Measurements from ENCODE around the gene NUCB1.
A peak's percentile ranks its signal among the peaks of the same experiment; 100 is the strongest.

Gene NUCB1

DNA sequence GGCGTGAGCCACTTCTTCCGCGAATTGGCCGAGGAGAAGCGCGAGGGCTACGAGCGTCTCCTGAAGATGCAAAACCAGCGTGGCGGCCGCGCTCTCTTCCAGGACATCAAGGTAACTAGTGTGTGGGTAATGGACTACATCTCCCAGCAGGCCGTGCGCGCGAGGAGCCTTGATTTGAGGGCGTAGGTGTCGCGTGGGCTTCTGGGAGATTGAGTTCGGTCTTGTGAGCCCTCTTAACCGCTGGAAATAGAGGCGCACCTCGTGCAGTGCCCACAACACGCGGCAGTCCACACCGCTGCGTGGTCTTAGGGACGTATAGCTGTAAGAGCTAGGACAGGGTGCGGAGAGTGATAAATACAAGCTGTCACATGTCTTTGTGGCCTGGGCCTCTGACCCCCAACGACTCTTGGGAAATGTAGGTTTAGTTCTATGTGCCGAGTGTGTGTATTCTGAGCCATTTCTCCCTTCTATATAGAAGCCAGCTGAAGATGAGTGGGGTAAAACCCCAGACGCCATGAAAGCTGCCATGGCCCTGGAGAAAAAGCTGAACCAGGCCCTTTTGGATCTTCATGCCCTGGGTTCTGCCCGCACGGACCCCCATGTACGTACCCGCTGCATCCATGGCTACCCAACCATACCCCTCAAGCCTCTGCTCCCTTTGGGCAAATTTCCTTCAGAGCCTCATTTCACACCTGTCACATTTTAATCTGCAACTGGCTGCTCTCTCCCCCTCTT is 65.9 kb downstream of the NUCB1 start:
- H3K36me3 ChIP-seq (ENCODE audit: control insufficient read depth, insufficient read depth, low read length), result peaks cover 39% of the 10 kb centered on the region
- H3K4me1 ChIP-seq (ENCODE audit: control insufficient read depth, insufficient read depth, low read length), result peaks cover 36% of the 10 kb centered on the region
- peak overlapping the region; percentile 50; the same call in 1 of the 2 replicates for H3K27ac ChIP-seq (ENCODE audit: low read depth, low read length)
- peak overlapping the region; percentile 96 for H3K4me3 ChIP-seq (ENCODE audit: low read depth, low read length)
- peak overlapping the region; percentile 92 for H3K9ac ChIP-seq (ENCODE audit: low read length)
- H3K9me3 ChIP-seq (ENCODE audit: control insufficient read depth, insufficient read depth, low read depth, low read length), result no peaks in the 10 kb centered on the region
- no peaks in the 10 kb centered on the region for H3K27me3 ChIP-seq (ENCODE audit: control insufficient read depth, insufficient read depth, low read length)

DNA sequence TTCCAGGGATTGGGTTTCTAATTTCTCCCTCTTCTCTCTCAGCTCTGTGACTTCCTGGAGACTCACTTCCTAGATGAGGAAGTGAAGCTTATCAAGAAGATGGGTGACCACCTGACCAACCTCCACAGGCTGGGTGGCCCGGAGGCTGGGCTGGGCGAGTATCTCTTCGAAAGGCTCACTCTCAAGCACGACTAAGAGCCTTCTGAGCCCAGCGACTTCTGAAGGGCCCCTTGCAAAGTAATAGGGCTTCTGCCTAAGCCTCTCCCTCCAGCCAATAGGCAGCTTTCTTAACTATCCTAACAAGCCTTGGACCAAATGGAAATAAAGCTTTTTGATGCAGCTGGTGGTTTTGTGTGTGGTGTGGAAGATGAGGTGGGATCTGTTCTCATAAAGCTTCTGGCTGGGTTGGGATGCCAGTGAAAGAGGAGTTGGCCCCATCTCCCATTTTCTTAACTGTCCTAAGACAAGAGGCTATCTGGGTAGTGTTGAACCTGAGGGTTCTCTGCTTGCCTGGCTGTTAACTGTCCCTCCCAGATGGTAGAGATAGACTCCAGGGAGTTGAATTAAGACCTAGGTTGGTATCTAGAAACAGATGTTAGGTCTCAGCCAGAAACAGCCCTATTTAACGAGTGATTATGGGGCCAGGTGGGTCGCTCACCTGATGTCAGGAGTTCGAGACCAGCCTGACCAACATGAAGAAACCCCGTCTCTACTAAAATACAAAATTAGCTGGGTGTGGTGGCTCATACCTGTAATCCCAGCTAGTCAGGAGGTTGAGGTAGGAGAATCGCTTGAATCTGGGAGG is 66.6 kb downstream of the NUCB1 start:
- Histone ChIP-seq H3K9ac (ENCODE audit: low read length) (peak overlapping the region; percentile 92), H3K27ac (ENCODE audit: low read depth, low read length) (no peak overlapping the region), H3K4me1 (ENCODE audit: control insufficient read depth, insufficient read depth, low read length) (peaks cover 35% of the 10 kb centered on the region), H3K27me3 (ENCODE audit: control insufficient read depth, insufficient read depth, low read length) (no peaks in the 10 kb centered on the region), H3K9me3 (ENCODE audit: control insufficient read depth, insufficient read depth, low read depth, low read length) (no peaks in the 10 kb centered on the region), H3K4me3 (ENCODE audit: low read depth, low read length) (peak overlapping the region; percentile 96), H3K36me3 (ENCODE audit: control insufficient read depth, insufficient read depth, low read length) (peaks cover 36% of the 10 kb centered on the region)

- no peaks in the 10 kb centered on the region for H3K27me3 ChIP-seq (ENCODE audit: control insufficient read depth, insufficient read depth, low read length)
- H3K36me3 ChIP-seq (ENCODE audit: control insufficient read depth, insufficient read depth, low read length), result peaks cover 36% of the 10 kb centered on the region
- 0 out of 2 replicates have a peak overlapping the region, but pooled peaks have one; percentile 96 for H3K4me3 ChIP-seq (ENCODE audit: low read depth, low read length)
- H3K4me1 ChIP-seq (ENCODE audit: control insufficient read depth, insufficient read depth, low read length), result peaks cover 27% of the 10 kb centered on the region
- peak overlapping the region; percentile 9 for H3K9ac ChIP-seq (ENCODE audit: low read length)
- H3K9me3 ChIP-seq (ENCODE audit: control insufficient read depth, insufficient read depth, low read depth, low read length), result no peaks in the 10 kb centered on the region
- H3K27ac ChIP-seq (ENCODE audit: low read depth, low read length), result no peak overlapping the region
Measured at GRCh38 chr19:48967346-48968178, 67.5 kb downstream of the NUCB1 start.

- Histone ChIP-seq H3K27ac (ENCODE audit: low read depth, low read length) (no peak overlapping the region), H3K4me1 (ENCODE audit: control insufficient read depth, insufficient read depth, low read length) (peaks cover 24% of the 10 kb centered on the region), H3K9ac (ENCODE audit: low read length) (no peak overlapping the region)
Measured at GRCh38 chr19:48968179-48968661, 68.1 kb downstream of the NUCB1 start.

DNA sequence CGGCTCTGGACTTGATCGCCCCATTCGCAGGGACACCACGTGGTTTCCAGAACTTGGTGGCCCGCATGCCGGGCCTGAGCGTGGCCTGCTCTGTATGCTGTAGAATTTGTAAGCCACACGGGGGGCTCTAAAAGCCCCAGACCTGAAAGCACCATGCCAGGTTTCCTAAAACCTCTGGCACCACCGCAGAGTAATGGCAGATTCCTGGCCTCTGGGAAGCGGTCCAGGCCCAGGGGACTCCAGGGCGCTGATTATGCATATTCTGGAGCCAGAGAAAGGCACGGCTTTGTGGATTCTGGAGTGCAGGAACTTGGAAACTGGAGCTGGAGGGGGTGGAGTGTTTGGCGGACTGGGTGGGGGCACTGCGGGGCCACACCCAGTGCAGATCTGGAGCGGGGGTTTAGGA is 68.7 kb downstream of the NUCB1 start:
- H3K9me3 ChIP-seq (ENCODE audit: control insufficient read depth, insufficient read depth, low read depth, low read length), result no peaks in the 10 kb centered on the region
- peaks cover 18% of the 10 kb centered on the region for H3K4me1 ChIP-seq (ENCODE audit: control insufficient read depth, insufficient read depth, low read length)
- H3K36me3 ChIP-seq (ENCODE audit: control insufficient read depth, insufficient read depth, low read length), result peaks cover 42% of the 10 kb centered on the region
- no peaks in the 10 kb centered on the region for H3K27me3 ChIP-seq (ENCODE audit: control insufficient read depth, insufficient read depth, low read length)
- H3K27ac ChIP-seq (ENCODE audit: low read depth, low read length), result no peak overlapping the region
- no peak overlapping the region for H3K9ac ChIP-seq (ENCODE audit: low read length)
- H3K4me3 ChIP-seq (ENCODE audit: low read depth, low read length), result no peak overlapping the region

More at GRCh38 chr19:48968179-48968661, 68.1 kb downstream of the NUCB1 start:
- no peaks in the 10 kb centered on the region for H3K9me3 ChIP-seq (ENCODE audit: control insufficient read depth, insufficient read depth, low read depth, low read length)
- H3K36me3 ChIP-seq (ENCODE audit: control insufficient read depth, insufficient read depth, low read length), result peaks cover 39% of the 10 kb centered on the region
- no peak overlapping the region for H3K4me3 ChIP-seq (ENCODE audit: low read depth, low read length)
- H3K27me3 ChIP-seq (ENCODE audit: control insufficient read depth, insufficient read depth, low read length), result no peaks in the 10 kb centered on the region

GRCh38 chr19:48969276-48970138 is 69.4 kb downstream of the NUCB1 start:
- Histone ChIP-seq H3K36me3 (ENCODE audit: control insufficient read depth, insufficient read depth, low read length) (peaks cover 49% of the 10 kb centered on the region), H3K9ac (ENCODE audit: low read length) (no peak overlapping the region), H3K4me1 (ENCODE audit: control insufficient read depth, insufficient read depth, low read length) (peaks cover 11% of the 10 kb centered on the region), H3K4me3 (ENCODE audit: low read depth, low read length) (no peak overlapping the region), H3K9me3 (ENCODE audit: control insufficient read depth, insufficient read depth, low read depth, low read length) (no peaks in the 10 kb centered on the region), H3K27ac (ENCODE audit: low read depth, low read length) (no peak overlapping the region), H3K27me3 (ENCODE audit: control insufficient read depth, insufficient read depth, low read length) (no peaks in the 10 kb centered on the region)

DNA sequence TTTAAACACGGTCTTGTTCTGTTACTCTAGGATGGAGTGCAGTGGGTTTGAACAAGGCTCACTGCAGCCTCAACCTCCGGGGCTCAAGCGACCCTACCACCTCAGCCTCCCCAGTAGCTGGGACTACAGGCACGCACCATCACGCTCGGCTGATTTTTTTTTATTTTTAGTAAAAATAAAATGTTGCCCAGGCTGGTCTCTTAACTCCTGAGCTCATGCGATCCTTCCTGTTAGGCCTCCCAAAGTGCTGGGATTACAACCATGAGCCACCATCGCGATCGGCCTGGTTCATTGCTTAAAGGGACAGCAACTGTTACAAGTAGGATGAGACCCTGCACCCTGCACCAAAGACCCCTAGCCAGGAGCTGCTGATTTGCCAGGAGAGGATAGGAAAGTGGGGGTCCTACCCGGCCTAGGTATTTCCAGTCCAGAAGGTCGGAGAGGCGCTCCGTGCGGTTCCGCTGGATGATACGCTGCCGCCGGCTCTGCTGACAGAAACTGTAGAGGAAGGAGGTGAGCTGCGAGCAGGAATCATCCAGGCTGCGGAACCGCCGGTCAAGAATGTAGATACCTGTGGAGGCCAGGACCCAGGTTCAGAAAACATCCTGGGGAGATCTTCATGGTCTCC is 70.1 kb downstream of the NUCB1 start:
- no peak overlapping the region for H3K27ac ChIP-seq (ENCODE audit: low read depth, low read length)
- no peaks in the 10 kb centered on the region for H3K27me3 ChIP-seq (ENCODE audit: control insufficient read depth, insufficient read depth, low read length)
- peaks cover 51% of the 10 kb centered on the region for H3K36me3 ChIP-seq (ENCODE audit: control insufficient read depth, insufficient read depth, low read length)

GRCh38 chr19:48970923-48971395 is 70.8 kb downstream of the NUCB1 start:
- no peak overlapping the region for H3K4me3 ChIP-seq (ENCODE audit: low read depth, low read length)
- H3K9me3 ChIP-seq (ENCODE audit: control insufficient read depth, insufficient read depth, low read depth, low read length), result no peaks in the 10 kb centered on the region
- peaks cover 8% of the 10 kb centered on the region; the same call in 1 of the 2 replicates for H3K4me1 ChIP-seq (ENCODE audit: control insufficient read depth, insufficient read depth, low read length)
- no peak overlapping the region for H3K9ac ChIP-seq (ENCODE audit: low read length)
- no peak overlapping the region for H3K27ac ChIP-seq (ENCODE audit: low read depth, low read length)
- peaks cover 46% of the 10 kb centered on the region for H3K36me3 ChIP-seq (ENCODE audit: control insufficient read depth, insufficient read depth, low read length)
- no peaks in the 10 kb centered on the region for H3K27me3 ChIP-seq (ENCODE audit: control insufficient read depth, insufficient read depth, low read length)

More for the DNA sequence above, 70.1 kb downstream of the NUCB1 start:
- Histone ChIP-seq H3K9me3 (ENCODE audit: control insufficient read depth, insufficient read depth, low read depth, low read length) (no peaks in the 10 kb centered on the region), H3K4me1 (ENCODE audit: control insufficient read depth, insufficient read depth, low read length) (peaks cover 9% of the 10 kb centered on the region; the same call in 1 of the 2 replicates), H3K4me3 (ENCODE audit: low read depth, low read length) (no peak overlapping the region), H3K9ac (ENCODE audit: low read length) (no peak overlapping the region)

Data from HUES6 (cell line).